GM19467 (cell line): Measurements from ENCODE around the gene SPATA32.
"Not testable (repeated sequence)": the region's sequence is repeated elsewhere in the genome, so short reads cannot be mapped to it uniquely, and the experiment has no call there.

Experiments used
- ATAC-seq: cut with Tn5 transposase; IDR thresholded peaks from one replicate; pipeline ENCODE4 v1.9.1; 2021; ENCODE audit warnings: mild to moderate bottlenecking, moderate library complexity; ENCODE audit not compliant: unreplicated experiment

Gene SPATA32

GRCh38 chr17:45273551-45273957 is 11.7 kb upstream of the SPATA32 start:
- ATAC-seq: no peak

- no peak for ATAC-seq
These were observed 9.7 kb upstream of the SPATA32 start for GRCh38 chr17:45271603-45272002.

- ATAC-seq: no peak
These were observed 9.0 kb upstream of the SPATA32 start for GRCh38 chr17:45270828-45271418.

- no peak for ATAC-seq
These were observed 8.0 kb upstream of the SPATA32 start for GRCh38 chr17:45269912-45270311.

- no peak for ATAC-seq
These were observed 5.7 kb upstream of the SPATA32 start for GRCh38 chr17:45267436-45268055.

GRCh38 chr17:45266372-45266926 is 4.6 kb upstream of the SPATA32 start:
- no peak for ATAC-seq

GRCh38 chr17:45265821-45266220 is 3.9 kb upstream of the SPATA32 start:
- ATAC-seq: no peak

GRCh38 chr17:45264988-45265387 is 3.1 kb upstream of the SPATA32 start:
- ATAC-seq: no peak

GRCh38 chr17:45264430-45264829 is 2.5 kb upstream of the SPATA32 start:
- ATAC-seq: no peak

GRCh38 chr17:45263477-45263860 is 1.6 kb upstream of the SPATA32 start:
- no peak for ATAC-seq

- no peak for ATAC-seq
These were observed 902 bp upstream of the SPATA32 start for GRCh38 chr17:45262516-45263476.

- no peak for ATAC-seq
These were observed 1.6 kb downstream of the SPATA32 start for GRCh38 chr17:45260204-45260783.

GRCh38 chr17:45258981-45259380 is 2.9 kb downstream of the SPATA32 start:
- no peak for ATAC-seq

- no peak for ATAC-seq
These were observed 4.8 kb downstream of the SPATA32 start for GRCh38 chr17:45257115-45257514.

- ATAC-seq: no peak
These were observed 5.6 kb downstream of the SPATA32 start for GRCh38 chr17:45256114-45256966.

- no peak for ATAC-seq
These were observed 6.5 kb downstream of the SPATA32 start for GRCh38 chr17:45255358-45255757.

GRCh38 chr17:45253879-45254278 is 8.0 kb downstream of the SPATA32 start:
- ATAC-seq: no peak

- not testable (repeated sequence) for ATAC-seq
These were observed 8.7 kb downstream of the SPATA32 start for GRCh38 chr17:45253237-45253636.

- no peak for ATAC-seq
These were observed 10.0 kb downstream of the SPATA32 start for GRCh38 chr17:45251931-45252330.
